HG03521 (cell line): ENCODE measurements around the gene ASB13.
"Not testable (repeated sequence)": the region's sequence is repeated elsewhere in the genome, so short reads cannot be mapped to it uniquely, and the experiment has no call there.

Experiments
- ATAC-seq: cut with Tn5 transposase; IDR thresholded peaks from one replicate; pipeline ENCODE4 v1.9.1; 2021; ENCODE audit warnings: mild to moderate bottlenecking, moderate library complexity; ENCODE audit not compliant: unreplicated experiment

Gene ASB13

GRCh38 chr10:5593347-5593746, 73.0 kb downstream of the ASB13 start:
- ATAC-seq = not testable (repeated sequence)

- no peak for ATAC-seq
These were observed 74.3 kb downstream of the ASB13 start for GRCh38 chr10:5592070-5592469.

- no peak for ATAC-seq
These were observed 75.0 kb downstream of the ASB13 start for GRCh38 chr10:5591336-5591824.

- no peak for ATAC-seq
These were observed 75.6 kb downstream of the ASB13 start for GRCh38 chr10:5590816-5591215.

- no peak for ATAC-seq
These were observed 76.5 kb downstream of the ASB13 start for GRCh38 chr10:5589661-5590511.

- ATAC-seq = no peak
These were observed 77.3 kb downstream of the ASB13 start for GRCh38 chr10:5589011-5589660.
